HEK293 (cell line): ENCODE results near the gene TEC.

Experiments used
- CTCF ChIA-PET: fragments of 350-600 bp; formaldehyde crosslinking; extraction: SDS; loops from one replicate; lab custom pipeline; 2021; ENCODE audit warnings: antibody characterized with exemption; lab: Yijun Ruan, JAX
- POLR2A ChIA-PET: fragments of 300-600 bp; formaldehyde crosslinking; extraction: SDS; loops from one replicate; lab custom pipeline; 2020; ENCODE audit warnings: antibody characterized with exemption, inconsistent platforms; lab: Yijun Ruan, JAX
- H3K27ac ChIP-seq: fragments of 200-500 bp; sonication (Bioruptor generic); 2 replicates; pipeline ENCODE4 v1.5.1; 2014; ENCODE audit warnings: low read depth, low read length, control low read depth, inconsistent platforms; ENCODE audit errors: extremely low read depth
- H3K36me3 ChIP-seq, 2 experiments: fragments of 200-500 bp in 1 of 2; sonication (Bioruptor generic) in 1 of 2; 1 replicate in 1 of 2; 2 replicates in 1 of 2; pipeline ENCODE4 v1.5.1; 2014 to 2017; ENCODE audit warnings: inconsistent platforms in 2 of 2, low read length in 2 of 2; ENCODE audit not compliant: control insufficient read depth in 2 of 2, insufficient read depth in 1 of 2
- H3K4me1 ChIP-seq: fragments of 200-500 bp; sonication (Bioruptor generic); 2 replicates; pipeline ENCODE4 v1.5.1; 2014; ENCODE audit warnings: mild to moderate bottlenecking, low read length, inconsistent platforms; ENCODE audit not compliant: control insufficient read depth, insufficient read depth
- H3K4me3 ChIP-seq: 2 replicates; pipeline ENCODE4 v1.5.1; 2011; ENCODE audit warnings: low read depth, mild to moderate bottlenecking, control low read depth, low read length, moderate library complexity
- H3K9me3 ChIP-seq: fragments of 200-500 bp; sonication (Bioruptor generic); 2 replicates; pipeline ENCODE4 v1.5.1; 2014; ENCODE audit warnings: low read depth, low read length, inconsistent platforms; ENCODE audit not compliant: control insufficient read depth, insufficient read depth
- OVOL3 ChIP-seq: fragments of 450-650 bp; formaldehyde crosslinking; IDR thresholded peaks from 2 replicates; pipeline ENCODE4 v1.5.1; 2016; ENCODE audit warnings: missing biosample characterization, missing genetic modification characterization
- REPIN1 ChIP-seq: fragments of 450-650 bp; formaldehyde crosslinking; IDR thresholded peaks from 2 replicates; pipeline ENCODE4 v1.5.1; 2017; ENCODE audit warnings: missing biosample characterization, missing genetic modification characterization, low read depth
- SP7 ChIP-seq: fragments of 450-650 bp; formaldehyde crosslinking; IDR thresholded peaks from 2 replicates; pipeline ENCODE4 v1.5.1; 2016; ENCODE audit warnings: missing biosample characterization, missing genetic modification characterization
- ZBTB1 ChIP-seq: fragments of 450-650 bp; formaldehyde crosslinking; IDR thresholded peaks from 2 replicates; pipeline ENCODE4 v1.5.1; 2016; ENCODE audit warnings: missing biosample characterization, missing genetic modification characterization
- ZBTB20 ChIP-seq: fragments of 450-650 bp; formaldehyde crosslinking; IDR thresholded peaks from 2 replicates; pipeline ENCODE4 v1.5.1; 2016; ENCODE audit warnings: missing biosample characterization, missing genetic modification characterization
- ZNF16 ChIP-seq: fragments of 450-650 bp; formaldehyde crosslinking; IDR thresholded peaks from 2 replicates; pipeline ENCODE4 v1.5.1; 2016; ENCODE audit warnings: low read depth, missing biosample characterization, missing genetic modification characterization
- ZNF37A ChIP-seq: fragments of 450-650 bp; IDR thresholded peaks from 2 replicates; pipeline ENCODE4 v1.5.1; 2018; ENCODE audit warnings: missing biosample characterization, missing genetic modification characterization
- ZNF654 ChIP-seq: fragments of 450-650 bp; formaldehyde crosslinking; IDR thresholded peaks from 2 replicates; pipeline ENCODE4 v1.5.1; 2016; ENCODE audit warnings: low read depth, missing biosample characterization, missing genetic modification characterization
- TF ChIP-seq, protein P1 (sequence below): fragments of 450-650 bp; formaldehyde crosslinking; IDR thresholded peaks from 2 replicates; pipeline ENCODE4 v1.5.1; 2016; ENCODE audit warnings: missing biosample characterization, missing genetic modification characterization
- TF ChIP-seq, protein P2 (sequence below): fragments of 450-650 bp; formaldehyde crosslinking; IDR thresholded peaks from 2 replicates; pipeline ENCODE4 v1.5.1; 2017; ENCODE audit warnings: missing biosample characterization, missing genetic modification characterization

TEC gene

DNA sequence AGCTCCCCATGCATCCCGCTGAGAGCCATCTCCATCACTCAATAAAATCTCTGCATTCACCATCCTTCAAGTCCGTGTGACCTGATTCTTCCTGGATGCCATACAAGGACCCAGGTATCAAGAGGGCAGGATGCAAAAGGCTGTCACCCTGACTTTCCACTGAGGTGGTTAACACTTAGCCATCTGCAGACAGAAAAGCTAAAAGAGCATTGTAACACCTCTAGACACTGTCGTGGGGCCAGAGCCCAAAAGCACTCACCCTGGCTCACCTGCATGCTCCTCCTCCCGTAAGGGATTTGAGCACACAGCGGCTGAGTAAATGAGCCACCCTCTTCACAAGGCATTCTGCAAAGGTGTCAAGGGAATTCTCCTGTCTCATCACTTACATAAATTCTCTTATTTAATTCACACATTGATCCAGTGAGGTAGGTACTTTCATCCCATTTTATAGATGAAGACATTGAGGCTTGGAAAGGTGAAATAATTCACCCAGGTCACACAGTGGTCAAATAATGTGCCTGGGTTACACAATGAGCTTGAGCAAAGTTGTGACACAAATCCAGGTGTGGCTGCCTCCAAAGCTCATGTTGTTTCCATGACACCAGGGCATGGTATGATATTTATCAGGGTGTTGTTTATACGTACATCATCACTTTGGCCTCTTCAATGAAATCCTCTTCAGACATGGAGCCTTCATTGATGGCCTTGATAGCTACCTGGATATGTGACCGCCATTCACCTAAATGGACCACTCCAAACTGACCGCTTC, 183.6 kb downstream of the TEC start:
- ChIA-PET POLR2A (no interaction called here), CTCF (interaction anchor here (1.0 to 3.8 kb wide), 13 partner anchors 10 to 418 kb away, joined by 3 to 36 read pairs (median 4); no protein-coding TSS in a partner anchor)
- TF ChIP-seq ZNF654 (tag by site-specific recombination) (no peak), OVOL3 (tag by site-specific recombination) (no peak), REPIN1 (no peak), ZBTB20 (tag by site-specific recombination) (no peak), SP7 (tag by site-specific recombination) (no peak), ZNF16 (no peak), ZBTB1 (no peak), ZNF37A (tag by site-specific recombination) (no peak)
- TF ChIP-seq, protein P1, sequence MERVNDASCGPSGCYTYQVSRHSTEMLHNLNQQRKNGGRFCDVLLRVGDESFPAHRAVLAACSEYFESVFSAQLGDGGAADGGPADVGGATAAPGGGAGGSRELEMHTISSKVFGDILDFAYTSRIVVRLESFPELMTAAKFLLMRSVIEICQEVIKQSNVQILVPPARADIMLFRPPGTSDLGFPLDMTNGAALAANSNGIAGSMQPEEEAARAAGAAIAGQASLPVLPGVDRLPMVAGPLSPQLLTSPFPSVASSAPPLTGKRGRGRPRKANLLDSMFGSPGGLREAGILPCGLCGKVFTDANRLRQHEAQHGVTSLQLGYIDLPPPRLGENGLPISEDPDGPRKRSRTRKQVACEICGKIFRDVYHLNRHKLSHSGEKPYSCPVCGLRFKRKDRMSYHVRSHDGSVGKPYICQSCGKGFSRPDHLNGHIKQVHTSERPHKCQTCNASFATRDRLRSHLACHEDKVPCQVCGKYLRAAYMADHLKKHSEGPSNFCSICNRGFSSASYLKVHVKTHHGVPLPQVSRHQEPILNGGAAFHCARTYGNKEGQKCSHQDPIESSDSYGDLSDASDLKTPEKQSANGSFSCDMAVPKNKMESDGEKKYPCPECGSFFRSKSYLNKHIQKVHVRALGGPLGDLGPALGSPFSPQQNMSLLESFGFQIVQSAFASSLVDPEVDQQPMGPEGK (tag by site-specific recombination), result no peak
- TF ChIP-seq, protein P2, sequence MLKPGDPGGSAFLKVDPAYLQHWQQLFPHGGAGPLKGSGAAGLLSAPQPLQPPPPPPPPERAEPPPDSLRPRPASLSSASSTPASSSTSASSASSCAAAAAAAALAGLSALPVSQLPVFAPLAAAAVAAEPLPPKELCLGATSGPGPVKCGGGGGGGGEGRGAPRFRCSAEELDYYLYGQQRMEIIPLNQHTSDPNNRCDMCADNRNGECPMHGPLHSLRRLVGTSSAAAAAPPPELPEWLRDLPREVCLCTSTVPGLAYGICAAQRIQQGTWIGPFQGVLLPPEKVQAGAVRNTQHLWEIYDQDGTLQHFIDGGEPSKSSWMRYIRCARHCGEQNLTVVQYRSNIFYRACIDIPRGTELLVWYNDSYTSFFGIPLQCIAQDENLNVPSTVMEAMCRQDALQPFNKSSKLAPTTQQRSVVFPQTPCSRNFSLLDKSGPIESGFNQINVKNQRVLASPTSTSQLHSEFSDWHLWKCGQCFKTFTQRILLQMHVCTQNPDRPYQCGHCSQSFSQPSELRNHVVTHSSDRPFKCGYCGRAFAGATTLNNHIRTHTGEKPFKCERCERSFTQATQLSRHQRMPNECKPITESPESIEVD, result no peak
- H3K4me3 ChIP-seq, result no peak overlapping the region
- no peaks in the 10 kb centered on the region for H3K9me3 ChIP-seq
- no peaks in the 10 kb centered on the region for H3K36me3 ChIP-seq
- no peak overlapping the region for H3K27ac ChIP-seq
- H3K4me1 ChIP-seq, result no peaks in the 10 kb centered on the region
